Activated CD4-positive, alpha-beta T cell treated with anti-CD3 and anti-CD28 coated beads, Interleukin-2, amount 10 ng/mL, durations not matched to agents 7 days and 5 days (primary cell): ENCODE data around the gene LEMD2. TPM values are rescaled to one million over a fixed set of nuclear protein-coding genes. Genes with fewer than 3 reads are reported as not detected.

Experiments used
- CTCF ChIA-PET: fragments of 350-600 bp; sonication (Branson Sonifier 250); formaldehyde crosslinking; loops from one replicate; lab custom pipeline; 2021; ENCODE audit warnings: antibody characterized with exemption; lab: Charles Lee
- POLR2A ChIA-PET: fragments of 350-600 bp; sonication (Branson Sonifier 250); formaldehyde crosslinking; loops from one replicate; lab custom pipeline; 2021; ENCODE audit warnings: antibody characterized with exemption; lab: Charles Lee
- DNase-seq: peaks from one replicate; pipeline ENCODE4 v3.0.0-alpha.2; 2020
- H3K27ac Mint-ChIP-seq: one replicate; pipeline ENCODE4 v1.8.0; 2021; ENCODE audit warnings: mild to moderate bottlenecking, moderate library complexity, mixed read lengths
- H3K27me3 Mint-ChIP-seq: one replicate; pipeline ENCODE4 v1.8.0; 2021; ENCODE audit warnings: mixed read lengths
- H3K36me3 Mint-ChIP-seq: one replicate; pipeline ENCODE4 v1.8.0; 2021; ENCODE audit warnings: low read depth, mixed read lengths
- H3K4me1 Mint-ChIP-seq: one replicate; pipeline ENCODE4 v1.8.0; 2021; ENCODE audit warnings: mixed read lengths
- H3K4me3 Mint-ChIP-seq: one replicate; pipeline ENCODE4 v1.8.0; 2021; ENCODE audit warnings: mild to moderate bottlenecking, moderate library complexity, mixed read lengths
- H3K9me3 Mint-ChIP-seq: one replicate; pipeline ENCODE4 v1.8.0; 2021; ENCODE audit warnings: mixed read lengths
- total RNA-seq, 2 experiments: library from RNA; stranded (reverse); gene quantifications; one replicate each; pipeline ENCODE4 v1.2.3, GENCODE V29; 2021

Gene LEMD2
- total RNA-seq, 2 experiments from 2014 or later, result 73.1 to 74.1 TPM

GRCh38 chr6:33800248-33800969 lies 11.5 kb upstream of the LEMD2 start:
- Mint-ChIP-seq H3K9me3 (no peaks in the 10 kb centered on the region), H3K27me3 (peaks cover 14% of the 10 kb centered on the region), H3K36me3 (no peaks in the 10 kb centered on the region), H3K4me3 (no peak overlapping the region), H3K4me1 (peaks cover 4% of the 10 kb centered on the region), H3K27ac (no peak overlapping the region)
- CTCF ChIA-PET, result interaction anchor here (0.6 to 1.2 kb wide), 4 partner anchors 16 to 228 kb away, joined by 3 read pairs; no protein-coding TSS in a partner anchor
- POLR2A ChIA-PET, result no interaction called here
- DNase-seq, result no peak

GRCh38 chr6:33799454-33800113 lies 10.7 kb upstream of the LEMD2 start:
- H3K9me3 Mint-ChIP-seq, result no peaks in the 10 kb centered on the region
- ChIA-PET CTCF (interaction anchor here (1.0 to 1.2 kb wide), 2 partner anchors 29 to 32 kb away, joined by 3 read pairs; no protein-coding TSS in a partner anchor), POLR2A (no interaction called here)
- no peak for DNase-seq
- no peak overlapping the region for H3K27ac Mint-ChIP-seq
- no peak overlapping the region for H3K4me3 Mint-ChIP-seq
- peaks cover 14% of the 10 kb centered on the region for H3K27me3 Mint-ChIP-seq
- no peaks in the 10 kb centered on the region for H3K36me3 Mint-ChIP-seq
- H3K4me1 Mint-ChIP-seq, result peaks cover 4% of the 10 kb centered on the region

- H3K27me3 Mint-ChIP-seq, result peaks cover 15% of the 10 kb centered on the region
- H3K9me3 Mint-ChIP-seq, result no peaks in the 10 kb centered on the region
- H3K36me3 Mint-ChIP-seq, result no peaks in the 10 kb centered on the region
- DNase-seq, result no peak
- H3K27ac Mint-ChIP-seq, result no peak overlapping the region
- H3K4me3 Mint-ChIP-seq, result no peak overlapping the region
- H3K4me1 Mint-ChIP-seq, result peaks cover 4% of the 10 kb centered on the region
- POLR2A ChIA-PET, result interaction anchor here (0.7 kb wide), 1 partner anchor 11 kb away, joined by 3 read pairs; no protein-coding TSS in a partner anchor
- CTCF ChIA-PET, result no interaction called here
Measured at GRCh38 chr6:33798343-33798848, 9.5 kb upstream of the LEMD2 start.

GRCh38 chr6:33797626-33798342 lies 8.9 kb upstream of the LEMD2 start:
- Mint-ChIP-seq H3K27ac (no peak overlapping the region), H3K4me1 (peaks cover 4% of the 10 kb centered on the region), H3K4me3 (no peak overlapping the region), H3K27me3 (peaks cover 17% of the 10 kb centered on the region), H3K9me3 (no peaks in the 10 kb centered on the region), H3K36me3 (no peaks in the 10 kb centered on the region)
- CTCF ChIA-PET, result no interaction called here
- no peak for DNase-seq
- POLR2A ChIA-PET, result interaction anchor here (0.7 kb wide), 1 partner anchor 10 kb away, joined by 3 read pairs; no protein-coding TSS in a partner anchor

- Mint-ChIP-seq H3K36me3 (no peaks in the 10 kb centered on the region), H3K4me3 (no peak overlapping the region), H3K27ac (no peak overlapping the region), H3K27me3 (peaks cover 18% of the 10 kb centered on the region), H3K4me1 (peaks cover 6% of the 10 kb centered on the region), H3K9me3 (no peaks in the 10 kb centered on the region)
- CTCF ChIA-PET, result interaction anchor here (0.9 to 1.0 kb wide), 3 partner anchors 24 to 100 kb away, joined by 3 read pairs; no protein-coding TSS in a partner anchor
- POLR2A ChIA-PET, result no interaction called here
- no peak for DNase-seq
Measured at GRCh38 chr6:33794910-33795623, 6.1 kb upstream of the LEMD2 start.

- no peaks in the 10 kb centered on the region for H3K9me3 Mint-ChIP-seq
- H3K4me3 Mint-ChIP-seq, result no peak overlapping the region
- ChIA-PET CTCF (interaction anchor here (0.9 kb wide), 1 partner anchor 14 kb away, joined by 3 read pairs; no protein-coding TSS in a partner anchor), POLR2A (no interaction called here)
- no peak for DNase-seq
- H3K27me3 Mint-ChIP-seq, result peaks cover 13% of the 10 kb centered on the region
- H3K36me3 Mint-ChIP-seq, result peaks cover under 1% of the 10 kb centered on the region
- peaks cover 14% of the 10 kb centered on the region for H3K4me1 Mint-ChIP-seq
- H3K27ac Mint-ChIP-seq, result no peak overlapping the region
Measured at GRCh38 chr6:33792981-33793380, 4.1 kb upstream of the LEMD2 start.

GRCh38 chr6:33791620-33792019 lies 2.7 kb upstream of the LEMD2 start:
- Mint-ChIP-seq H3K4me1 (peaks cover 25% of the 10 kb centered on the region), H3K27me3 (peaks cover 7% of the 10 kb centered on the region), H3K4me3 (no peak overlapping the region), H3K36me3 (peaks cover 5% of the 10 kb centered on the region), H3K27ac (no peak overlapping the region), H3K9me3 (no peaks in the 10 kb centered on the region)
- ChIA-PET CTCF (interaction anchor here (1.1 kb wide), 1 partner anchor 20 kb away, joined by 4 read pairs; no protein-coding TSS in a partner anchor), POLR2A (no interaction called here)
- no peak for DNase-seq

- ChIA-PET CTCF (interaction anchor here (1.1 kb wide), 1 partner anchor 19 kb away, joined by 4 read pairs; no protein-coding TSS in a partner anchor), POLR2A (no interaction called here)
- Mint-ChIP-seq H3K4me3 (no peak overlapping the region), H3K9me3 (no peaks in the 10 kb centered on the region), H3K36me3 (peaks cover 12% of the 10 kb centered on the region), H3K27ac (no peak overlapping the region), H3K4me1 (peaks cover 32% of the 10 kb centered on the region), H3K27me3 (peaks cover 7% of the 10 kb centered on the region)
- DNase-seq, result no peak
Measured at GRCh38 chr6:33790910-33791309, 2.0 kb upstream of the LEMD2 start.

GRCh38 chr6:33790379-33790778 lies 1.4 kb upstream of the LEMD2 start:
- Mint-ChIP-seq H3K27ac (no peak overlapping the region), H3K27me3 (peaks cover 7% of the 10 kb centered on the region), H3K4me3 (no peak overlapping the region), H3K9me3 (no peaks in the 10 kb centered on the region), H3K36me3 (peaks cover 14% of the 10 kb centered on the region), H3K4me1 (peaks cover 38% of the 10 kb centered on the region)
- ChIA-PET CTCF (no interaction called here), POLR2A (no interaction called here)
- DNase-seq, result no peak

- Mint-ChIP-seq H3K9me3 (no peaks in the 10 kb centered on the region), H3K27me3 (peaks cover 7% of the 10 kb centered on the region), H3K4me1 (peaks cover 46% of the 10 kb centered on the region), H3K36me3 (peaks cover 23% of the 10 kb centered on the region), H3K4me3 (peak overlapping the region; percentile 75), H3K27ac (peak overlapping the region; percentile 81)
- no peak for DNase-seq
- POLR2A ChIA-PET, result no interaction called here
- CTCF ChIA-PET, result interaction anchor here (1.1 kb wide), 1 partner anchor 125 kb away, joined by 3 read pairs; no protein-coding TSS in a partner anchor
Measured at GRCh38 chr6:33789550-33789895, 593 bp upstream of the LEMD2 start.

GRCh38 chr6:33787954-33788693 lies 806 bp downstream of the LEMD2 start:
- peak overlapping the region; percentile 85 for H3K4me3 Mint-ChIP-seq
- POLR2A ChIA-PET, result interaction anchor here (0.6 to 0.7 kb wide), 3 partner anchors 10 to 469 kb away, joined by 3 read pairs; no protein-coding TSS in a partner anchor
- CTCF ChIA-PET, result interaction anchor here (0.5 to 1.5 kb wide), 4 partner anchors 10 to 240 kb away, joined by 3 to 4 read pairs (median 4); no protein-coding TSS in a partner anchor
- no peaks in the 10 kb centered on the region for H3K9me3 Mint-ChIP-seq
- peaks cover 3% of the 10 kb centered on the region for H3K27me3 Mint-ChIP-seq
- peaks cover 33% of the 10 kb centered on the region for H3K36me3 Mint-ChIP-seq
- peaks cover 49% of the 10 kb centered on the region for H3K4me1 Mint-ChIP-seq
- peak overlapping the region; percentile 95 for H3K27ac Mint-ChIP-seq
- peak; percentile 69 for DNase-seq
